Liver (tissue), 9 donors: ENCODE results near the gene TRERF1. TPM values are rescaled to one million over a fixed set of nuclear protein-coding genes. Genes with fewer than 3 reads are reported as not detected.
"Not testable (repeated sequence)": the region's sequence is repeated elsewhere in the genome, so short reads cannot be mapped to it uniquely, and the experiment has no call there.

Experiments used
- DNase-seq: peaks from one replicate; pipeline ENCODE4 v3.0.0-alpha.2; 2017; ENCODE audit warnings: low spot score
- H3K27ac ChIP-seq, 2 donors: one replicate each; pipeline ENCODE4 v1.7.0; 2013; ENCODE audit warnings: inconsistent platforms in 2 of 2, low read length in 2 of 2, control low read depth in 1 of 2, low read depth in 1 of 2, mild to moderate bottlenecking in 1 of 2
- H3K27me3 ChIP-seq, 4 donors: one replicate each; pipeline versions ENCODE4 v1.6.1 to v1.7.0; 2013; ENCODE audit warnings: low read length in 3 of 4, inconsistent platforms in 1 of 4, mild to moderate bottlenecking in 1 of 4, moderate library complexity in 1 of 4; ENCODE audit not compliant: control insufficient read depth in 4 of 4, insufficient read depth in 4 of 4
- H3K36me3 ChIP-seq, 4 donors: one replicate each; pipeline versions ENCODE4 v1.6.1 to v1.7.0; 2013; ENCODE audit warnings: low read length in 3 of 4, mild to moderate bottlenecking in 3 of 4, low read depth in 1 of 4, moderate library complexity in 1 of 4; ENCODE audit not compliant: control insufficient read depth in 4 of 4, insufficient read depth in 3 of 4
- H3K4me1 ChIP-seq, 4 donors: one replicate each; pipeline versions ENCODE4 v1.6.1 to v1.7.0; 2013; ENCODE audit warnings: low read length in 3 of 4, mild to moderate bottlenecking in 3 of 4, moderate library complexity in 1 of 4; ENCODE audit not compliant: control insufficient read depth in 4 of 4, insufficient read depth in 4 of 4
- H3K4me3 ChIP-seq, 3 donors: one replicate each; pipeline versions ENCODE4 v1.6.1 to v1.7.0; 2013; ENCODE audit warnings: low read length in 3 of 3, control low read depth in 1 of 3, low read depth in 1 of 3, mild to moderate bottlenecking in 1 of 3
- H3K9ac ChIP-seq, 2 donors: one replicate each; pipeline ENCODE4 v1.7.0; 2013; ENCODE audit warnings: low read length in 2 of 2, mild to moderate bottlenecking in 2 of 2, moderate library complexity in 2 of 2, control low read depth in 1 of 2, low read depth in 1 of 2
- H3K9me3 ChIP-seq, 4 donors: one replicate each; pipeline versions ENCODE4 v1.6.1 to v1.7.0; 2013; ENCODE audit warnings: low read length in 3 of 4; ENCODE audit not compliant: control insufficient read depth in 4 of 4
- ATF3 ChIP-seq: IDR thresholded peaks from 2 replicates; pipeline ENCODE4 v1.6.1; 2016; ENCODE audit warnings: antibody characterized with exemption
- CTCF ChIP-seq: fragments of 150-350 bp; IDR thresholded peaks from 2 replicates; pipeline ENCODE4 v1.5.1; 2017; ENCODE audit warnings: improper control_type of control experiment, low read depth, low read length; ENCODE audit not compliant: missing input control
- EGR1 ChIP-seq, 2 donors: IDR thresholded peaks; 2 replicates each; pipeline ENCODE4 v1.6.1; 2016 to 2018; ENCODE audit warnings: antibody characterized with exemption in 2 of 2, low read depth in 2 of 2
- FOXA1 ChIP-seq: IDR thresholded peaks from 2 replicates; pipeline ENCODE4 v1.6.1; 2016; ENCODE audit warnings: antibody characterized with exemption
- FOXA2 ChIP-seq: IDR thresholded peaks from 2 replicates; pipeline ENCODE4 v1.6.1; 2016; ENCODE audit warnings: antibody characterized with exemption
- GABPA ChIP-seq, 2 donors: IDR thresholded peaks in 1 of 2; conservative IDR thresholded peaks in 1 of 2; 2 replicates each; pipeline ENCODE4 v1.6.1; 2016; ENCODE audit warnings: antibody characterized with exemption in 2 of 2, mild to moderate bottlenecking in 1 of 2, moderate library complexity in 1 of 2
- HNF4A ChIP-seq, 2 donors: conservative IDR thresholded peaks; 2 replicates each; pipeline ENCODE4 v1.6.1; 2016; ENCODE audit warnings: antibody characterized with exemption in 2 of 2, mild to moderate bottlenecking in 2 of 2
- HNF4G ChIP-seq: IDR thresholded peaks from 2 replicates; pipeline ENCODE4 v1.6.1; 2016; ENCODE audit warnings: antibody characterized with exemption
- JUND ChIP-seq, 2 donors: IDR thresholded peaks; 2 replicates each; pipeline ENCODE4 v1.6.1; 2016; ENCODE audit warnings: antibody characterized with exemption in 2 of 2
- MAX ChIP-seq: IDR thresholded peaks from 2 replicates; pipeline ENCODE4 v1.6.1; 2016; ENCODE audit warnings: antibody characterized with exemption
- NR2F2 ChIP-seq: IDR thresholded peaks from 2 replicates; pipeline ENCODE4 v1.6.1; 2016; ENCODE audit warnings: antibody characterized with exemption
- RAD21 ChIP-seq, 2 donors: IDR thresholded peaks; 2 replicates each; pipeline ENCODE4 v1.6.1; 2016; ENCODE audit warnings: antibody characterized with exemption in 2 of 2, mild to moderate bottlenecking in 2 of 2
- REST ChIP-seq: IDR thresholded peaks from 2 replicates; pipeline ENCODE4 v1.6.1; 2016; ENCODE audit warnings: antibody characterized with exemption, mild to moderate bottlenecking
- RXRA ChIP-seq, 2 donors: IDR thresholded peaks; 2 replicates each; pipeline ENCODE4 v1.6.1; 2017 to 2018; ENCODE audit warnings: antibody characterized with exemption in 2 of 2, mild to moderate bottlenecking in 1 of 2
- SP1 ChIP-seq: IDR thresholded peaks from 2 replicates; pipeline ENCODE4 v1.6.1; 2018; ENCODE audit warnings: antibody characterized with exemption, mild to moderate bottlenecking
- TAF1 ChIP-seq: conservative IDR thresholded peaks from 2 replicates; pipeline ENCODE4 v1.6.1; 2016; ENCODE audit warnings: antibody characterized with exemption, mild to moderate bottlenecking
- YY1 ChIP-seq: IDR thresholded peaks from 2 replicates; pipeline ENCODE4 v1.6.1; 2016; ENCODE audit warnings: antibody characterized with exemption, mild to moderate bottlenecking
- ZBTB33 ChIP-seq: IDR thresholded peaks from 2 replicates; pipeline ENCODE4 v1.6.1; 2016; ENCODE audit warnings: antibody characterized with exemption
- WGBS: extraction: QIAGEN DNeasy Blood & Tissue Kit; methylation state at CpG from one replicate; pipeline ENCODE4 v1.1.7; 2013; 5-methylcytosine and 5-hydroxymethylcytosine counted together
- polyA plus RNA-seq, 2 donors: library from polyadenylated mRNA; stranded (reverse) in 1 of 2; unstranded in 1 of 2; fragments of 200-250 nt in 1 of 2; fragments of >200 nt in 1 of 2; fragmentation: Nextera tagmentation in 1 of 2; extraction: Ambion mirVana in 1 of 2; gene quantifications; one replicate each; pipeline versions ENCODE4 v1.2.1 to v1.2.3, GENCODE V29; 2013 to 2015
- total RNA-seq, 2 donors: library from RNA; depleted of rRNA; stranded (reverse); fragments of >200 nt; gene quantifications; one replicate each; pipeline ENCODE4 v1.2.3, GENCODE V29; 2014
- donor health status: healthy.
- donor health status: healthy.
- donor health status: healthy.
- donor health status: healthy.
- donor health status: healthy.

The TRERF1 gene
- total and polyA plus RNA-seq, 4 donors, result 0.33 to 1.3 (median 0.68) TPM

GRCh38 chr6:42204768-42205282 is 246.9 kb downstream of the TRERF1 start:
- DNase-seq, result no peak
- H3K27ac ChIP-seq, result peak overlapping the region; percentile 65 to 84
- H3K36me3 ChIP-seq, result peaks cover 4 to 16% (median 14%) of the 10 kb centered on the region in 4 donors
- no peaks in the 10 kb centered on the region for H3K9me3 ChIP-seq
- H3K4me3 ChIP-seq, result no peak overlapping the region
- no peaks in the 10 kb centered on the region for H3K27me3 ChIP-seq
- TF ChIP-seq JUND (IDR thresholded peaks at IDR 0.05), result no peak
- peaks cover 2 to 27% (median 10%) of the 10 kb centered on the region in 4 donors for H3K4me1 ChIP-seq
- WGBS, result 64% methylated on average over 4 of the region's 4 CpGs
- H3K9ac ChIP-seq, result peak overlapping the region in 1 of 2 donors; percentile 62

GRCh38 chr6:42203183-42203582 is 248.5 kb downstream of the TRERF1 start:
- TF ChIP-seq FOXA2 (no peak), TAF1 (no peak), CTCF (no peak), SP1 (no peak), EGR1 (IDR thresholded peaks at IDR 0.05; ENCODE audit: low read depth in 2 of 2) (no peak), ZBTB33 (no peak), HNF4A (conservative IDR thresholded peaks at IDR 0.05) (no peak), NR2F2 (no peak), RAD21 (IDR thresholded peaks at IDR 0.05) (no peak), RXRA (IDR thresholded peaks at IDR 0.05) (no peak), ATF3 (no peak), MAX (no peak), HNF4G (no peak), GABPA (IDR thresholded peaks at IDR 0.05 in 1 of 2, conservative IDR thresholded peaks at IDR 0.05 in 1 of 2) (no peak), REST (no peak), JUND (IDR thresholded peaks at IDR 0.05) (no peak), FOXA1 (no peak), YY1 (no peak)
- WGBS, result 92% methylated on average over 3 of the region's 3 CpGs
- H3K27me3 ChIP-seq, result no peaks in the 10 kb centered on the region
- peaks cover 0 to 2% (median 0%) of the 10 kb centered on the region in 4 donors for H3K9me3 ChIP-seq
- H3K9ac ChIP-seq, result no peak overlapping the region
- H3K36me3 ChIP-seq, result peaks cover 2 to 8% (median 6%) of the 10 kb centered on the region in 4 donors
- no peak overlapping the region for H3K27ac ChIP-seq
- peaks cover 2 to 26% (median 11%) of the 10 kb centered on the region in 4 donors for H3K4me1 ChIP-seq
- no peak for DNase-seq
- H3K4me3 ChIP-seq, result no peak overlapping the region

GRCh38 chr6:42202131-42202915 is 249.4 kb downstream of the TRERF1 start:
- not testable (repeated sequence) for H3K9me3 ChIP-seq, H3K27ac ChIP-seq, DNase-seq, H3K4me3 ChIP-seq, H3K9ac ChIP-seq, H3K27me3 ChIP-seq, H3K36me3 ChIP-seq
- WGBS, result 90% methylated on average over 13 of the region's 13 CpGs
- H3K4me1 ChIP-seq, result peaks cover 2 to 26% (median 11%) of the 10 kb centered on the region in 4 donors
